NOMO-1 treated with DMSO at 0.1 percent for 48 hours (cell line): Measurements from ENCODE around the gene MYH6.

Experiments
- DNase-seq: peaks from one replicate; lab custom pipeline; 2025; ENCODE audit not compliant: unreplicated experiment; lab: John Stamatoyannopoulos, UW

The MYH6 gene

GRCh38 chr14:23339506-23340268, 68.4 kb downstream of the MYH6 start:
- no peak for DNase-seq

GRCh38 chr14:23335623-23336022, 72.5 kb downstream of the MYH6 start:
- DNase-seq = no peak
